ENCODE data around the gene DEFB125.
"Not testable (repeated sequence)": the region's sequence is repeated elsewhere in the genome, so short reads cannot be mapped to it uniquely, and the experiment has no call there.

DEFB125 gene

DNA sequence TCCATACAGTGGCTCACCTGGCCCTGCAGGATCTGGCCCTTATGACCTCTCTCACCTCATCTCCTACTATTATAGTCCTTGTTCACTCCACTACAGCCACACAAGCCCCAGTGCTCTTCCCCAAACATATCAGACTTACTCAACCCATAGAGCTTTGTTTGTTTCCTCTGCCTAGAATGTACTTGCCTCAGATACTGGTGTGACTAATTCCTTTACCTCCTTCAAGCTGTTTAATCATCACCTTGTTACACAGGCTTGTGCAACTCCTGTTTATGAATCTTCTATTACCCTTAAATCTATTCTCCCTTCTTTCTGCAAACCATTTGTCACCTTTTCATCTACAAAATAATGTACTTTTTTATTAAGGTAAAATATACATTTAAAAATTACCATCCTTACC is 3.2 kb downstream of the DEFB125 start:
- TF ChIP-seq Cebpa-rat (IDR thresholded peaks at IDR 0.05): no peak
- Histone ChIP-seq H3K4me2 (no peak overlapping the region), H3K4me1 (no peaks in the 10 kb centered on the region), H3K4me3 (no peak overlapping the region), H3K9me3 (peaks cover 8% of the 10 kb centered on the region), H3K27me3 (no peaks in the 10 kb centered on the region), H4K20me1 (no peaks in the 10 kb centered on the region), H3K9ac (no peak overlapping the region), H3K27ac (no peak overlapping the region), H3K36me3 (no peaks in the 10 kb centered on the region)

DNA sequence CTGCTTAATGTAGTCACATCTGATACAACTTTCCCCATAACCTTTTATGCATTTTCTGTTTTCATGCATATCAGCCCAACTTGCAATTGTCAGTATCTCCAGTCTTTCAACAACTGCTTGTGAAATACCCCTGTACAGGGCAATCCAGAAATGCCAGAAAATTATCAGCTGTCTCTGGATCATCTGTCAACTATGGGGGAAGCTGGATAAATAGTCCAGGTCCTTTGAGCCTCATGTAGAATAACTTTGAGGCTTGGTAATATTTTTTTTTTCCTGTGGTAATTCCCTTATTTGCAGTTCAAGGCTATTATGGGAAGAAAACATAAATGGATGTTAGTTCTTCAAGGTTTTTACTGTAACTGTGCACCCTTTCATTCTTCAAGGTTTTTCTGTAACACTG is 6.2 kb downstream of the DEFB125 start:
- Histone ChIP-seq H3K4me2 (no peak overlapping the region), H3K4me3 (no peak overlapping the region), H3K27ac (no peak overlapping the region), H3K9me3 (peaks cover 9% of the 10 kb centered on the region), H4K20me1 (no peaks in the 10 kb centered on the region), H3K4me1 (no peaks in the 10 kb centered on the region), H3K27me3 (no peaks in the 10 kb centered on the region), H3K36me3 (no peaks in the 10 kb centered on the region), H3K9ac (no peak overlapping the region)
- no peak for TF ChIP-seq Cebpa-rat (IDR thresholded peaks at IDR 0.05)

DNA sequence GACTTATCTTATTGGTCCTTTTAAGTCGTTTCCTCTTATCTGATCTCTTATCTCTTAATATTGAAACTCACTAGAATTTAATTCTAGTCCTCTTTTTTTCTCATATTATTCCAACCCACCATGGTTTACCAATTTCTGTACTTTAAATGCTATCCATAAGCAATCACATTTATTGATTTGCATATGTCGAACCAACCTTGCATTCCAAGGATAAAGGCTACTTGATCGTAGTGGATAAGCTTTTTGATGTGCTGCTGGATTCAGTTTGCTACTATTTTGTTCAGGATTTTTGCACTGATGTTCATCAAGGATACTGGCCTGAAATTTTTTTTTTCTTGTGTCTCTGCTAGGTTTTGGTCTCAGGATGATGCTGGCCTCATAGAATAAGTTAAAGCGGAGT is 7.7 kb downstream of the DEFB125 start:
- Histone ChIP-seq H3K27ac (no peak overlapping the region), H3K4me2 (no peak overlapping the region), H3K4me1 (no peaks in the 10 kb centered on the region), H3K9ac (no peak overlapping the region), H3K4me3 (no peak overlapping the region), H3K9me3 (peaks cover 9% of the 10 kb centered on the region), H3K36me3 (no peaks in the 10 kb centered on the region), H4K20me1 (no peaks in the 10 kb centered on the region), H3K27me3 (no peaks in the 10 kb centered on the region)
- no peak for TF ChIP-seq Cebpa-rat (IDR thresholded peaks at IDR 0.05)

DNA sequence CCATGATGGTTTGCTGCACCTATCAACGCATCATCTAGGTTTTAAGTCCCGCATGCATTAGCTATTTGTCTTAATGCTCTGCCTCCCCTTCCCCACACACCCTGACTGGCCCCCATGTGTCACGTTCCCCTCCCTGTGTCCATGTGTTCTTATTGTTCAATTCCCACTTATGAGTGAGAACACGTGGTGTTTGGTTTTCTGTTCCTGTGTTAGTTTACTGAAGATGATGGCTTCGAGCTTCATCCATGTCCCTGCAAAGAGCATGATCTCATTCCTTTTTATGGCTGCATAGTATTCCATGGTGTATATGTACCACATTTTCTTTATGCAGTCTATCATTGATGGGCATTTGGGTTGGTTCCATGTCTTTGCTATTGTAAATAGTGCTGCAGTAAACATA is 10.2 kb downstream of the DEFB125 start:
- H3K9ac ChIP-seq, H3K27ac ChIP-seq, H3K9me3 ChIP-seq, H3K4me1 ChIP-seq, H3K4me3 ChIP-seq, H3K36me3 ChIP-seq, H3K4me2 ChIP-seq, H4K20me1 ChIP-seq, H3K27me3 ChIP-seq: not testable (repeated sequence)

DNA sequence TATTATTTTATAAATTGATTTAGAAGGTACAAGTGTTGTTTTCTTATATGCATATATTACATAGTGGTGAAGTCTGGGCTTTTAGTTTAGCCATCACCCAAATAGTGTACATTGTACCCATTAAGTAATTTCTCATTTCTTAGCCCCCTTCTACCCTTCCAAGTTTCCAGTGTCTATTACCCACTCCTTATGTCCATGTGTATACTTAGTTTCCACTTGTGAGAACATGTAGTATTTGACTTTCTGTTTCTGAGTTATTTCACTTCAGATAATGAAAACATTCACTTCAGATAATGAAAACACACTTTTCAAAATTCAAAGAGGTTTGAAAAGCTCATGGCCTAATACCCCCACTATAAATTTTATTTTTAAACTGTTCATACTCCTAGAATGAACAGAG is 14.5 kb downstream of the DEFB125 start:
- Histone ChIP-seq H3K36me3 (no peaks in the 10 kb centered on the region), H3K9ac (no peak overlapping the region), H3K4me2 (no peak overlapping the region), H3K4me3 (no peak overlapping the region), H4K20me1 (no peaks in the 10 kb centered on the region), H3K4me1 (no peaks in the 10 kb centered on the region), H3K27ac (no peak overlapping the region), H3K9me3 (no peaks in the 10 kb centered on the region), H3K27me3 (no peaks in the 10 kb centered on the region)
- no peak for TF ChIP-seq Cebpa-rat (IDR thresholded peaks at IDR 0.05)

DNA sequence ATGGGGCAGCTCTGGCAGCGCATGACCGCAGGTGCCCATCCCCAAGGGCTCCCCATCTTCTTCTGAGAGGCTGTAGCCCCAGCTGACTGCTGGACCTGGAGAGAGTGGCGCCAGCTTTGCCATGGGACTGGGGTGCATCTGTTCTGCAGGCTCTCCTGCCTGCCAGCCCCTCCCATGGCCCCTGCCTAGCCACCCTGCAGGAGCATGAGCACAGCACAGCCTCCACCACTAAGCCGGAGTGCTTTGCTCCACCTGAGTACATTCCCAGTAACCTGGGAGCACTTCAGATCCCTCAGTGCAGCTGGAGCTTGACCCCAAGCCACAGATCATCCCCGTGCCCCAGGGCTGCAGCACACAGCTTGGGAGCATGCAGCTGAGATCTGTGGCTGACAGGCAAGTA is 16.0 kb downstream of the DEFB125 start:
- no peak for TF ChIP-seq Cebpa-rat (IDR thresholded peaks at IDR 0.05)
- Histone ChIP-seq H3K36me3 (no peaks in the 10 kb centered on the region), H3K27me3 (no peaks in the 10 kb centered on the region)

DNA sequence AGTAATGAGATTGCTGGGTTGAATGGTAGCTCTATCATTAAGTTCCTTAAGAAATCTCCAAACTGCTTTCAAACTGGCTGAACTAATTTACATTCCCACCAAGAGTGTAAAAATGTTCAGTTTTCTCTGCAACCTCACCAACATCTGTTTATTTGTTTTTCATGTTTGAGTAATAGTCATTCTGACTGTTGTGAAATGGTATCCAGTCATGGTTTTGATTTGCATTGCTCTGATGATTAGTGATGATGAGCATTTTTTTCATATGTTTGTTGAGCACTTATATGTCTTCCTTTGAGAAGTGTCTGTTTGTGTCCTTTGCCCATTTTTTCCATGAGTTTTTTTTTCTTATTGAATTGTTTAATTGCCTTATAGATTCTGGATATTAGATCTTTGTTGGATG is 24.9 kb downstream of the DEFB125 start:
- peaks cover 22% of the 10 kb centered on the region for H3K9me3 ChIP-seq
- TF ChIP-seq Cebpa-rat (IDR thresholded peaks at IDR 0.05): no peak
- no peaks in the 10 kb centered on the region for H3K36me3 ChIP-seq
- no peak overlapping the region for H3K27ac ChIP-seq
- no peak overlapping the region for H3K9ac ChIP-seq
- H3K27me3 ChIP-seq: no peaks in the 10 kb centered on the region
- H3K4me3 ChIP-seq: no peak overlapping the region
- H3K4me2 ChIP-seq: no peak overlapping the region
- no peaks in the 10 kb centered on the region for H3K4me1 ChIP-seq
- no peaks in the 10 kb centered on the region for H4K20me1 ChIP-seq

More for the DNA sequence above, 16.0 kb downstream of the DEFB125 start:
- Histone ChIP-seq H3K9me3 (no peaks in the 10 kb centered on the region), H3K4me1 (no peaks in the 10 kb centered on the region), H4K20me1 (no peaks in the 10 kb centered on the region), H3K27ac (no peak overlapping the region), H3K4me3 (no peak overlapping the region), H3K9ac (no peak overlapping the region), H3K4me2 (no peak overlapping the region)

DNA sequence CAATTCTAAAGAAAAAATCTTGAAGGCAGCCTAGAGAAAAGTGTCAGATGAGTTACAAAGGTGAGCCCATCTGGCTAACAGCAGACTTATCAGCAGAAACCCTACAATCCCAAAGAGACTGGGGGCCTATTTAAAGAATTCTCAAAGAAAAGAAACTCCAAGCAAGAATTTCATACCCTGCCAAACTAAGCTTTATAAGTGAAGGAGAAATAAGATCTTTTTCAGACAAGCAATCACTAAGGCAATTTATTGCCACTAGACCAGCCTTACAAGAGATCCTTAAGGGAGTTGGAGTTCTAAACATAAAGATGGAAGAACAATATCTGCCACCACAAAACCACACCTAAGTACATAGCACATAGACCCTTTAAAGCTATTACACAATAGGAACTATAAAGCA is 30.0 kb downstream of the DEFB125 start:
- H3K4me2 ChIP-seq: no peak overlapping the region
- TF ChIP-seq Cebpa-rat (IDR thresholded peaks at IDR 0.05): no peak
- H3K4me1 ChIP-seq: no peaks in the 10 kb centered on the region
- H3K36me3 ChIP-seq: no peaks in the 10 kb centered on the region
- peaks cover 33% of the 10 kb centered on the region for H3K9me3 ChIP-seq
- H3K27me3 ChIP-seq: no peaks in the 10 kb centered on the region
- no peaks in the 10 kb centered on the region for H4K20me1 ChIP-seq
- no peak overlapping the region for H3K9ac ChIP-seq
- no peak overlapping the region for H3K27ac ChIP-seq
- no peak overlapping the region for H3K4me3 ChIP-seq

DNA sequence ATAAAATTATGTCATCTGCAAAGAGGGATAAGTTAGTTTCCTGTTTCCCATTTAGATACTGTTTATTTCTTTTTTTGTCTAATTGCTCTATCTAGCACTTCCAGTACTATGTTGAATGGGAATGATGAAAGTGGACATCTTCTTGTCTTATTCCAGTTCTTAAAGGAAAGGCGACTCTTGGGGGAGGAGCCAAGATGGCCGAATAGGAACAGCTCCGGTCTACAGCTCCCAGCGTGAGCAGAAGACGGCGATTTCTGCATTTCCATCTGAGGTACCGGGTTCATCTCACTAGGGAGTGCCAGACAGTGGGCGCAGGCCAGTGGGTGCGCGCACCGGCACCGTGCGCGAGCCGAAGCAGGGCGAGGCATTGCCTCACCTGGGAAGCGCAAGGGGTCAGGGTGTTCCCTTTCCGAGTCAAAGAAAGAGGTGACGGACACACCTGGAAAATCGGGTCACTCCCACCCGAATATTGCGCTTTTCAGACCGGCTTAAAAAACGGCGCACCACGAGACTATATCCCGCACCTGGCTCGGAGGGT is 42.4 kb downstream of the DEFB125 start:
- H3K9me3 ChIP-seq, H3K4me3 ChIP-seq, H3K36me3 ChIP-seq, H3K27ac ChIP-seq, H3K4me2 ChIP-seq, H3K9ac ChIP-seq, H3K4me1 ChIP-seq, H4K20me1 ChIP-seq, H3K27me3 ChIP-seq: not testable (repeated sequence)

DNA sequence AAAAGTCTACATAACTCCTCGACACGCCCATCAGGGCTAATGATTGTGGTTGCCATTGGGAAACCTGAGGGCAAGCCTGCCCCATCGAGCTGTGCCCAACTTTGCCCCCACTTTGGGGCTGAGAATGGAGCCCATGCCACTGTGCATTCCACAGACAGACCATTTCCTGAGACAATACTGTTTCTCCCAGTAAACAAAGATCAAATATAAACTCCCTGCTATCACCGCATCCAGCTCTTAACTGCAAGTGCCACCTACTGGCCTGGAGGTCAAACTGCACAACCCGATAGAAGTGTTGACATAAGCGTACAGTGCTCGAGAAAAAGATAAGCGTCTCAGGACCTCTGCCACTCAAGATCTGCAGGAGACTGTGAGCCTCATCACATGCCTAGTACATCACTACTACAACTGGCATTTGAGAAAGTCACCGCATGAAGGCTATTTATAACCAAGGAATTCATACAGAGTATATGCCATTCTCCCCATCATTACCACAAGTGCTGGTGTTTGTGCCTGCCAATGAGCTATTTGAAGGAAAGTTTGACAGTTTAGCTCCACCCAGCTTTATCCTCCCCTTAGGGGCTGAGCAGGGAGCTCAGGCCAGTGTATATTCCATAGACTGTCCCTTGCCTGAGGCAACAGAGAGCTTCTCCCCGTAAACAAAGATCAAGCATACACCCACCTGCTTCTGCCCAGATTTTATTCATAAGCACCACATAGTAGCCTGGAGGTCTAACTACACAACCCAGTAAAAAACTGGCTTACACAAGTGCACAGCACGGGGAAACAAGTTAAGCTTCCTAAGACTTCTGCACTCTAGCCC is 50.4 kb downstream of the DEFB125 start:
- H3K4me3 ChIP-seq: no peak overlapping the region
- no peaks in the 10 kb centered on the region for H3K36me3 ChIP-seq
- peaks cover 13% of the 10 kb centered on the region; the same call in 1 of the 2 replicates for H3K9me3 ChIP-seq
- no peak overlapping the region for H3K9ac ChIP-seq
- H3K27ac ChIP-seq: no peak overlapping the region
- H3K4me2 ChIP-seq: no peak overlapping the region
- H3K4me1 ChIP-seq: no peaks in the 10 kb centered on the region
- no peak for TF ChIP-seq Cebpa-rat (IDR thresholded peaks at IDR 0.05)
- no peaks in the 10 kb centered on the region for H3K27me3 ChIP-seq
- H4K20me1 ChIP-seq: no peaks in the 10 kb centered on the region
